22Rv1 (cell line): Measurements from ENCODE around the gene FBXL3.

ENCODE experiments used
- H3K27ac ChIP-seq: fragments of 450-650 bp; 2 replicates; pipeline ENCODE4 v1.5.1; 2017
- ZFX ChIP-seq: fragments of 450-650 bp; IDR thresholded peaks from 2 replicates; pipeline ENCODE4 v1.6.1; 2017; ENCODE audit warnings: antibody characterized with exemption, borderline replicate concordance
- TF ChIP-seq, protein P1 (sequence below): fragments of 450-650 bp; IDR thresholded peaks from 2 replicates; pipeline ENCODE4 v1.5.1; 2017; ENCODE audit warnings: mild to moderate bottlenecking

FBXL3 gene

GRCh38 chr13:76973920-76974617 is 52.9 kb downstream of the FBXL3 start:
- TF ChIP-seq, protein P1, sequence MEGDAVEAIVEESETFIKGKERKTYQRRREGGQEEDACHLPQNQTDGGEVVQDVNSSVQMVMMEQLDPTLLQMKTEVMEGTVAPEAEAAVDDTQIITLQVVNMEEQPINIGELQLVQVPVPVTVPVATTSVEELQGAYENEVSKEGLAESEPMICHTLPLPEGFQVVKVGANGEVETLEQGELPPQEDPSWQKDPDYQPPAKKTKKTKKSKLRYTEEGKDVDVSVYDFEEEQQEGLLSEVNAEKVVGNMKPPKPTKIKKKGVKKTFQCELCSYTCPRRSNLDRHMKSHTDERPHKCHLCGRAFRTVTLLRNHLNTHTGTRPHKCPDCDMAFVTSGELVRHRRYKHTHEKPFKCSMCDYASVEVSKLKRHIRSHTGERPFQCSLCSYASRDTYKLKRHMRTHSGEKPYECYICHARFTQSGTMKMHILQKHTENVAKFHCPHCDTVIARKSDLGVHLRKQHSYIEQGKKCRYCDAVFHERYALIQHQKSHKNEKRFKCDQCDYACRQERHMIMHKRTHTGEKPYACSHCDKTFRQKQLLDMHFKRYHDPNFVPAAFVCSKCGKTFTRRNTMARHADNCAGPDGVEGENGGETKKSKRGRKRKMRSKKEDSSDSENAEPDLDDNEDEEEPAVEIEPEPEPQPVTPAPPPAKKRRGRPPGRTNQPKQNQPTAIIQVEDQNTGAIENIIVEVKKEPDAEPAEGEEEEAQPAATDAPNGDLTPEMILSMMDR: no peak
- TF ChIP-seq ZFX: no peak
- H3K27ac ChIP-seq: no peak overlapping the region

GRCh38 chr13:76971851-76972829 is 54.8 kb downstream of the FBXL3 start:
- no peak overlapping the region for H3K27ac ChIP-seq
- TF ChIP-seq, protein P1: no peak

DNA sequence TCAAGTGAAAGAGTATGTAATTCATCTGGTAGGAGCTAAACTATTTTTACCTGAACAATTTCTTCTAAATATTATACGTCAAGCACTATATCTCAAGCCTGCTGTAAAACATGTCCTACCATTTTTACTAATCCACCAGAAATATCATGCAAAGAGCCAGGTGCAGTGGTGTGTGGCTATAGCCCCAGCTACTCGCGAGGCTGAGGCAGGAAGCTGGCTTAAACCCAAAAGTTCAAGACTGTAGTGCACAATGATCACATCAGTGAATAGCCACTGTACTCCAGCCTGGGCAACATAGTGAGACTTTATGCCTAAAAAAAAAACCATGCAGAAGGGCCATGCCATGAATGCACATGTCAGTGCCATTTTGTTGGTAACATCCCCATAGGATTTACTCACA is 55.7 kb downstream of the FBXL3 start:
- TF ChIP-seq, protein P1: no peak
- no peak for TF ChIP-seq ZFX
- H3K27ac ChIP-seq: no peak overlapping the region

- H3K27ac ChIP-seq: no peak overlapping the region
- TF ChIP-seq, protein P1: no peak
- no peak for TF ChIP-seq ZFX
Observed at GRCh38 chr13:76969488-76970365, 57.2 kb downstream of the FBXL3 start.

DNA sequence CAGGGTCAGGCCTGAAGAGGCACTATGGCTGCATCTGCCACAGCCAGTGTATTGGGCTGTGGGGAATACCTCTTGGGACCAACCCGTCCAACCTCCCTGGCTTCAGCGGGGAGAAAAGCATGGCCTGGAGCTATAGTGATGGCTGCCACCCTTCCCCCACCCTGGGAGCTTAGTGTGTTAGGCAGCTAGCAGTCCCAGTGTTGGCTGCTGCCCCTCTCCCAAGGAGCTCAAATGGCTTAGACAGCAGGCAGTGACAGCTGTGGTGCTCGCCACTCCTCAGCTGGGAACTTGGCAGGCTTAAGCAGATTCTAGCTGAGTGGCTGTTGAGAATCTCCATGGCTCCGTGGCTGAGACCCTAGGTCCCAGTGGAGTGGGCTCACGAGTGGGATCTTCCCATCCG is 58.9 kb downstream of the FBXL3 start:
- H3K27ac ChIP-seq: no peak overlapping the region
- TF ChIP-seq ZFX: no peak
- TF ChIP-seq, protein P1: no peak

DNA sequence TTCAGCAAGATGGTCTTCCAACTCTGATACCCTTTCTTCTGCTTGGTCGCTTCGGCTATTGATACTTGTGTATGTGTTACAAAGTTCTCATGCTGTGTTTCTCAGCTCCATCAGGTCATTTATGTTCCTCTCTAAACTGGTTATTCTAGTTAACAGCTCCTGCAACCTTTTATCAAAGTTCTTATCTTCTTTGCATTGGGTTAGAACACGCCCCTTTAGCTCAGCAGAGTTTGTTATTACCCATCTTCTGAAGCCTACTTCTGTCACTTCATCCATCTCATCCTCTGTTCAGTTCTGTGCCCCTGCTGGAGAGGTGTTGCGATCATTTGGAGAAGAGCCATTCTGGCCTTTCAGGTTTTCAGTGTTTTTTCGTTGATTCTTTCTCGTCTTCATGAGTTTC is 59.9 kb downstream of the FBXL3 start:
- no peak for TF ChIP-seq ZFX
- TF ChIP-seq, protein P1: no peak
- no peak overlapping the region for H3K27ac ChIP-seq
